Activated CD8-positive, alpha-beta memory T cell treated with anti-CD3 and anti-CD28 coated beads, Interleukin-2, amount 50 U/mL, for 1 hour (primary cell): ENCODE results near the gene MLYCD.

Experiments
- DNase-seq: peaks from one replicate; pipeline ENCODE4 v3.0.0-alpha.2; 2020; ENCODE audit errors: extremely low read depth

Gene MLYCD

GRCh38 chr16:83956336-83957289 is 57.7 kb downstream of the MLYCD start:
- DNase-seq, result peak; percentile 8

- DNase-seq, result no peak
Observed at GRCh38 chr16:83957296-83957855, 58.5 kb downstream of the MLYCD start.

- no peak for DNase-seq
Observed at GRCh38 chr16:83958137-83958845, 59.4 kb downstream of the MLYCD start.

- DNase-seq, result no peak
Observed at GRCh38 chr16:83958846-83959565, 60.1 kb downstream of the MLYCD start.

- no peak for DNase-seq
Observed at GRCh38 chr16:83959656-83960434, 60.9 kb downstream of the MLYCD start.

GRCh38 chr16:83960521-83961249 is 61.8 kb downstream of the MLYCD start:
- no peak for DNase-seq

- DNase-seq, result no peak
Observed at GRCh38 chr16:83961591-83961990, 62.7 kb downstream of the MLYCD start.

GRCh38 chr16:83963277-83964119 is 64.6 kb downstream of the MLYCD start:
- DNase-seq, result no peak

- DNase-seq, result no peak
Observed at GRCh38 chr16:83964684-83965443, 65.9 kb downstream of the MLYCD start.

GRCh38 chr16:83965444-83966152 is 66.7 kb downstream of the MLYCD start:
- DNase-seq, result no peak

GRCh38 chr16:83966153-83966696 is 67.3 kb downstream of the MLYCD start:
- DNase-seq, result no peak

- DNase-seq, result no peak
Observed at GRCh38 chr16:83967091-83967490, 68.2 kb downstream of the MLYCD start.

GRCh38 chr16:83967838-83968305 is 69.0 kb downstream of the MLYCD start, which contains the start of gene NECAB2:
Gene NECAB2 (plus strand): TSS chr16:83968244. CDS start chr16:83968649, 405 bp downstream.
- no peak for DNase-seq

GRCh38 chr16:83968306-83968851 is 69.5 kb downstream of the MLYCD start:
- no peak for DNase-seq

- DNase-seq, result no peak
Observed at GRCh38 chr16:83968891-83969649, 70.2 kb downstream of the MLYCD start.

GRCh38 chr16:83969771-83970429 is 71.0 kb downstream of the MLYCD start:
- no peak for DNase-seq
